Liver (tissue), 3 donors: Measurements from ENCODE around the gene LINGO3.

Experiments
- ATF3 ChIP-seq: IDR thresholded peaks from 2 replicates; pipeline ENCODE4 v1.6.1; 2016; ENCODE audit warnings: antibody characterized with exemption
- CTCF ChIP-seq: fragments of 150-350 bp; IDR thresholded peaks from 2 replicates; pipeline ENCODE4 v1.5.1; 2017; ENCODE audit warnings: improper control_type of control experiment, low read depth, low read length; ENCODE audit not compliant: missing input control
- EGR1 ChIP-seq, 2 donors: IDR thresholded peaks; 2 replicates each; pipeline ENCODE4 v1.6.1; 2016 to 2018; ENCODE audit warnings: antibody characterized with exemption in 2 of 2, low read depth in 2 of 2
- FOXA1 ChIP-seq: IDR thresholded peaks from 2 replicates; pipeline ENCODE4 v1.6.1; 2016; ENCODE audit warnings: antibody characterized with exemption
- HNF4G ChIP-seq: IDR thresholded peaks from 2 replicates; pipeline ENCODE4 v1.6.1; 2016; ENCODE audit warnings: antibody characterized with exemption
- MAX ChIP-seq: IDR thresholded peaks from 2 replicates; pipeline ENCODE4 v1.6.1; 2016; ENCODE audit warnings: antibody characterized with exemption
- RAD21 ChIP-seq, 2 donors: IDR thresholded peaks; 2 replicates each; pipeline ENCODE4 v1.6.1; 2016; ENCODE audit warnings: antibody characterized with exemption in 2 of 2, mild to moderate bottlenecking in 2 of 2
- REST ChIP-seq: IDR thresholded peaks from 2 replicates; pipeline ENCODE4 v1.6.1; 2016; ENCODE audit warnings: antibody characterized with exemption, mild to moderate bottlenecking
- RXRA ChIP-seq, 2 donors: IDR thresholded peaks; 2 replicates each; pipeline ENCODE4 v1.6.1; 2017 to 2018; ENCODE audit warnings: antibody characterized with exemption in 2 of 2, mild to moderate bottlenecking in 1 of 2
- TAF1 ChIP-seq: conservative IDR thresholded peaks from 2 replicates; pipeline ENCODE4 v1.6.1; 2016; ENCODE audit warnings: antibody characterized with exemption, mild to moderate bottlenecking
- YY1 ChIP-seq: IDR thresholded peaks from 2 replicates; pipeline ENCODE4 v1.6.1; 2016; ENCODE audit warnings: antibody characterized with exemption, mild to moderate bottlenecking
- ZBTB33 ChIP-seq: IDR thresholded peaks from 2 replicates; pipeline ENCODE4 v1.6.1; 2016; ENCODE audit warnings: antibody characterized with exemption
- donor health status: healthy.
- donor health status: healthy.

- TF ChIP-seq REST: no peak
- TF ChIP-seq CTCF: no peak
- TF ChIP-seq RAD21 (IDR thresholded peaks at IDR 0.05): no peak
- no peak for TF ChIP-seq MAX
- TF ChIP-seq YY1: no peak
- no peak for TF ChIP-seq EGR1 (IDR thresholded peaks at IDR 0.05; ENCODE audit: low read depth in 2 of 2)
- TF ChIP-seq FOXA1: no peak
- no peak for TF ChIP-seq HNF4G
- TF ChIP-seq RXRA (IDR thresholded peaks at IDR 0.05): no peak
- TF ChIP-seq ATF3: no peak
- no peak for TF ChIP-seq ZBTB33
- TF ChIP-seq TAF1: no peak
Measured at GRCh38 chr19:2333807-2334211, 25.9 kb upstream of the LINGO3 start.
